Cardiac muscle cell (in vitro differentiated cells and primary cell): ENCODE results near the gene FKBP3. TPM values are rescaled to one million over a fixed set of nuclear protein-coding genes. Genes with fewer than 3 reads are reported as not detected.

Source experiments
- DNase-seq, 2 donors: peaks; one replicate each; pipeline versions ENCODE4 v3.0.0 to v3.0.0-alpha.2; 2010 to 2017; ENCODE audit warnings: low read depth in 1 of 2, low spot score in 1 of 2
- H3K27ac ChIP-seq: fragments of 200-600 bp; sonication (generic); 2 replicates; pipeline ENCODE4 v1.5.1; 2016
- H3K27me3 ChIP-seq: fragments of 200-600 bp; sonication (generic); 2 replicates; pipeline ENCODE4 v1.6.0; 2016; ENCODE audit warnings: control low read depth
- H3K36me3 ChIP-seq: fragments of 200-600 bp; sonication (generic); 2 replicates; pipeline ENCODE4 v1.5.1; 2016; ENCODE audit warnings: control low read depth
- H3K4me1 ChIP-seq: fragments of 200-600 bp; sonication (generic); 2 replicates; pipeline ENCODE4 v1.8.1; 2017; ENCODE audit warnings: low read depth, mild to moderate bottlenecking, mixed run types
- H3K4me3 ChIP-seq: fragments of 200-600 bp; sonication (generic); 2 replicates; pipeline ENCODE4 v1.5.1; 2016; ENCODE audit warnings: mild to moderate bottlenecking
- H3K9me3 ChIP-seq: fragments of 200-600 bp; sonication (generic); 2 replicates; pipeline ENCODE4 v1.5.1; 2017; ENCODE audit warnings: low read depth, mild to moderate bottlenecking, control low read depth
- CTCF ChIP-seq: IDR thresholded peaks from 2 replicates; pipeline ENCODE4 v1.5.1; 2012; ENCODE audit warnings: low read depth, mild to moderate bottlenecking, low read length
- polyA plus RNA-seq: library from polyadenylated mRNA; unstranded; fragments of >200 nt; fragmentation: Nextera tagmentation; extraction: Ambion mirVana; gene quantifications from 2 replicates; pipeline ENCODE4 v1.2.1, GENCODE V29; 2016
- total RNA-seq: library from RNA; depleted of rRNA; stranded (reverse); fragments of >200 nt; gene quantifications from 2 replicates; pipeline ENCODE4 v1.2.3, GENCODE V29; 2016

Gene FKBP3
- total and polyA plus RNA-seq, 2 experiments from 2014 or later, result 54.0 to 298 TPM

GRCh38 chr14:45073231-45073879 is 60.9 kb downstream of the FKBP3 start:
- Histone ChIP-seq H3K4me3 (no peak overlapping the region), H3K4me1 (peaks cover 1% of the 10 kb centered on the region), H3K27me3 (no peaks in the 10 kb centered on the region), H3K9me3 (no peaks in the 10 kb centered on the region), H3K36me3 (no peaks in the 10 kb centered on the region), H3K27ac (peak overlapping the region; percentile 38)
- no peak for DNase-seq
- TF ChIP-seq CTCF, result no peak

- H3K36me3 ChIP-seq, result no peaks in the 10 kb centered on the region
- DNase-seq, result no peak
- no peak overlapping the region for H3K27ac ChIP-seq
- peaks cover 5% of the 10 kb centered on the region for H3K4me1 ChIP-seq
- H3K4me3 ChIP-seq, result no peak overlapping the region
- H3K27me3 ChIP-seq, result no peaks in the 10 kb centered on the region
- H3K9me3 ChIP-seq, result no peaks in the 10 kb centered on the region
- TF ChIP-seq CTCF, result no peak
These were observed 62.2 kb downstream of the FKBP3 start for GRCh38 chr14:45072126-45072525.

- no peak for DNase-seq
- Histone ChIP-seq H3K27ac (no peak overlapping the region), H3K27me3 (no peaks in the 10 kb centered on the region), H3K4me1 (peaks cover 20% of the 10 kb centered on the region), H3K36me3 (no peaks in the 10 kb centered on the region), H3K9me3 (no peaks in the 10 kb centered on the region), H3K4me3 (no peak overlapping the region)
- no peak for TF ChIP-seq CTCF
These were observed 64.1 kb downstream of the FKBP3 start for GRCh38 chr14:45070215-45070614.

GRCh38 chr14:45068396-45068795 is 65.9 kb downstream of the FKBP3 start:
- H3K27ac ChIP-seq, result no peak overlapping the region
- DNase-seq, result no peak
- peaks cover 24% of the 10 kb centered on the region for H3K4me1 ChIP-seq
- no peaks in the 10 kb centered on the region for H3K27me3 ChIP-seq
- H3K36me3 ChIP-seq, result no peaks in the 10 kb centered on the region
- TF ChIP-seq CTCF, result no peak
- no peaks in the 10 kb centered on the region for H3K9me3 ChIP-seq
- H3K4me3 ChIP-seq, result no peak overlapping the region

GRCh38 chr14:45066667-45067066 is 67.6 kb downstream of the FKBP3 start:
- TF ChIP-seq CTCF, result no peak
- no peak overlapping the region for H3K4me3 ChIP-seq
- H3K36me3 ChIP-seq, result no peaks in the 10 kb centered on the region
- no peaks in the 10 kb centered on the region for H3K27me3 ChIP-seq
- H3K4me1 ChIP-seq, result peaks cover 24% of the 10 kb centered on the region
- no peaks in the 10 kb centered on the region for H3K9me3 ChIP-seq
- DNase-seq, result no peak
- H3K27ac ChIP-seq, result peak overlapping the region; percentile 97

GRCh38 chr14:45065956-45066355 is 68.3 kb downstream of the FKBP3 start:
- peak overlapping the region; percentile 97 for H3K27ac ChIP-seq
- H3K36me3 ChIP-seq, result no peaks in the 10 kb centered on the region
- H3K27me3 ChIP-seq, result no peaks in the 10 kb centered on the region
- DNase-seq, result peak in 1 of 2 donors; percentile 12
- no peaks in the 10 kb centered on the region for H3K9me3 ChIP-seq
- H3K4me3 ChIP-seq, result no peak overlapping the region
- peaks cover 24% of the 10 kb centered on the region for H3K4me1 ChIP-seq
- no peak for TF ChIP-seq CTCF
